Karpas-422 (cell line): ENCODE data around the gene BAG3. TPM values are rescaled to one million over a fixed set of nuclear protein-coding genes. Genes with fewer than 3 reads are reported as not detected.

Source experiments
- DNase-seq: peaks from one replicate; pipeline ENCODE4 v3.0.0-alpha.2; 2015
- H2AFZ ChIP-seq: fragments of 200-600 bp; sonication (generic); 2 replicates; pipeline ENCODE4 v1.6.1; 2014; ENCODE audit warnings: antibody characterized with exemption, low read length, mixed read lengths
- H3K27ac ChIP-seq: fragments of 200-600 bp; sonication (generic); 2 replicates; pipeline ENCODE4 v1.5.1; 2014; ENCODE audit warnings: mild to moderate bottlenecking, low read length, moderate library complexity
- H3K27me3 ChIP-seq: fragments of 200-600 bp; sonication (generic); 2 replicates; pipeline ENCODE4 v1.6.1; 2014; ENCODE audit warnings: low read length, mixed read lengths
- H3K36me3 ChIP-seq: fragments of 200-600 bp; sonication (generic); 2 replicates; pipeline ENCODE4 v1.6.1; 2014; ENCODE audit warnings: low read length, mixed read lengths; ENCODE audit not compliant: insufficient read depth
- H3K4me1 ChIP-seq: fragments of 200-600 bp; sonication (generic); 2 replicates; pipeline ENCODE4 v1.6.1; 2014; ENCODE audit warnings: mild to moderate bottlenecking, low read length, mixed read lengths
- H3K4me2 ChIP-seq: fragments of 200-600 bp; sonication (generic); 2 replicates; pipeline ENCODE4 v1.6.1; 2014; ENCODE audit warnings: low read length, low read depth, mild to moderate bottlenecking; ENCODE audit not compliant: poor library complexity, severe bottlenecking
- H3K4me3 ChIP-seq: fragments of 200-600 bp; sonication (generic); 2 replicates; pipeline ENCODE4 v1.5.1; 2014; ENCODE audit warnings: mild to moderate bottlenecking, antibody characterized with exemption, low read length, mixed read lengths
- H3K79me2 ChIP-seq: fragments of 200-600 bp; sonication (generic); 2 replicates; pipeline ENCODE4 v1.6.1; 2014; ENCODE audit warnings: mild to moderate bottlenecking, low read length, mixed read lengths
- H3K9ac ChIP-seq: fragments of 200-600 bp; sonication (generic); 2 replicates; pipeline ENCODE4 v1.6.0; 2014; ENCODE audit warnings: low read length
- H3K9me2 ChIP-seq: fragments of 200-600 bp; sonication (generic), shearing (Covaris generic); replicated peaks from 2 replicates; pipeline ENCODE4 v1.6.0; 2014; ENCODE audit warnings: mild to moderate bottlenecking, low read length, moderate library complexity; ENCODE audit not compliant: insufficient read depth
- H3K9me3 ChIP-seq: fragments of 300-700, 200-600 bp; sonication (generic); 2 replicates; pipeline ENCODE4 v1.6.1; 2014; ENCODE audit warnings: low read length, mixed read lengths
- H4K20me1 ChIP-seq: fragments of 200-600 bp; sonication (generic); 2 replicates; pipeline ENCODE4 v1.6.1; 2014; ENCODE audit warnings: mild to moderate bottlenecking, antibody characterized with exemption, low read length, low read depth; ENCODE audit not compliant: insufficient read depth
- total RNA-seq: library from RNA; depleted of rRNA; stranded (reverse); fragments of >200 nt; shearing (Covaris generic); gene quantifications from 2 replicates; pipeline ENCODE4 v1.2.3, GENCODE V29; 2014; ENCODE audit warnings: low replicate concordance

Gene BAG3
- total RNA-seq, 1 experiment from 2014 or later = 1.4 TPM

DNA sequence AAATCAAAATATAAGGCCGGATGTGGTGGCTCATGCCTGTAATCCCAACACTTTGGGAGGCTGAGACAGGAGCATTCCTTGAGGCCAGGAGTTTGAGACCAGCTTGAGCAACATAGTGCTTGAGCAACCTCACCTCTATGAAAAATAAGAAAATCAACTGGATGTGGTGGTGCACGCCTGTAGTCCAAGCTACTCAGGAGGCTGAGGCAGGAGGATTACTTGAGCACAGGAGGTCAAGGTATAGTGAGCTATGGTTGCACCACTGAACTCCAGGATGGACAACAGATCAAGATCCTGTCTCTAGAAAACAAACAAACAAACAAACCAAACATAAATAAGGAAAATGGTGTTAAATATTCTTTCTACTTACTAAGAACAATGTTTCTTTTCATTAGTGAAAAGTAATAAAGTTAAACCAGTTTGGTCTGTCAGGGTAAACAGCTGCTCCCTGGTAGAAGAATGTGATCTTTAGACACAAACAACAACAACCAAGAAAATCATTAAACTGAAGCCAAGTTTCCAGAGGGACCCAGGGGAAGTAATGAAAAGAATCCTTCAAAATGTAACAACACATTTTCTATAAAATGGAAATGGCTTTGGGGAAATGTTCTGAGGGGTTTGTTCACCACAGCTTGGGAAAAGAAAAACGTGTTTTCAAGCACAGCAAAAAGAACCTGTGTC lies 17.5 kb upstream of the BAG3 start:
- Histone ChIP-seq H2AFZ (no peak overlapping the region), H3K36me3 (no peaks in the 10 kb centered on the region), H3K9ac (no peak overlapping the region), H3K27ac (no peak overlapping the region), H3K4me3 (no peak overlapping the region), H3K9me3 (no peaks in the 10 kb centered on the region), H3K27me3 (no peaks in the 10 kb centered on the region), H3K4me2 (no peak overlapping the region), H3K9me2 (no peaks in the 10 kb centered on the region), H3K4me1 (peaks cover 7% of the 10 kb centered on the region), H3K79me2 (no peaks in the 10 kb centered on the region), H4K20me1 (no peaks in the 10 kb centered on the region)
- DNase-seq = no peak

DNA sequence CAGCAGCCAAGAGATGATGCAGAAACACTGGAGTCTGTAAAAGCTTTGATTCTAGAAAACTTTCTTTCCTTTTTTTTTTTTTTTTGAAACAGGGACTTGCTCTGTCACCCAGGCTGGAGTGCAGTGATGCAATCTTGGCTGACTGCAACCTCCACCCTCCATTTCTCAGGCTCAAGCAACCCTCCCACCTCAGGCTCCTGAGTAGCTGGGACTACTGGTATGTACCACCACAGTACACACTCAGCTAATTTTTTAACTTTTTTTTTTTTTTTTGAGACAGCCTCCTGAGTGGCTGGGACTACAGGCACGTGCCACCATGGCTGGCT lies 17.0 kb upstream of the BAG3 start:
- no peaks in the 10 kb centered on the region for H3K27me3 ChIP-seq
- no peak overlapping the region for H3K9ac ChIP-seq
- H3K27ac ChIP-seq = no peak overlapping the region
- no peaks in the 10 kb centered on the region for H3K36me3 ChIP-seq
- no peak for DNase-seq
- no peaks in the 10 kb centered on the region for H3K79me2 ChIP-seq
- H2AFZ ChIP-seq = no peak overlapping the region
- H3K9me2 ChIP-seq = no peaks in the 10 kb centered on the region
- H3K4me1 ChIP-seq = peaks cover 7% of the 10 kb centered on the region
- H3K4me3 ChIP-seq = no peak overlapping the region
- no peaks in the 10 kb centered on the region for H4K20me1 ChIP-seq
- no peaks in the 10 kb centered on the region for H3K9me3 ChIP-seq
- no peak overlapping the region for H3K4me2 ChIP-seq

DNA sequence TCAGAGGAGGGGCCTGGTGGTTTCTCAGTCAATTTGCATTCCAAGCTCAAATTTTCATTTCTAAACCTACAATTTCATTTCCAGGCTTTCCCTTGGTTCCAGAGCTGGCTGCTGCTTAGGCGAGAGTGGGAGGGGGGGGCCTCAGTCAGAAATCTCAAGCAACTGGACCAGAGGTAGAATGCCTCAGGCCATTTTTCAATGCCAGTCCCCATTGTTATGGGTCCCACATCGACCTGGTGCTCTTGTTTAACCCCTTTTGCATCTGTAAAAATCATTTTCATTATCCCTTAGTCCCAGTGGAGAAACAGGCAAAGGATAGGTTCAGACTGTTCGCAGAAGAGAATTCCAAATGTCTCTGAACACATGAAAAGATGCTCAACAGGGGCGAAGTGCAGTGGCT lies 13.5 kb upstream of the BAG3 start:
- no peak overlapping the region for H3K4me2 ChIP-seq
- H3K36me3 ChIP-seq = no peaks in the 10 kb centered on the region
- H2AFZ ChIP-seq = no peak overlapping the region
- H3K79me2 ChIP-seq = no peaks in the 10 kb centered on the region
- DNase-seq = no peak
- H3K4me1 ChIP-seq = peaks cover 7% of the 10 kb centered on the region
- no peaks in the 10 kb centered on the region for H3K9me3 ChIP-seq
- H3K9ac ChIP-seq = no peak overlapping the region
- H3K27me3 ChIP-seq = no peaks in the 10 kb centered on the region
- no peak overlapping the region for H3K27ac ChIP-seq
- H4K20me1 ChIP-seq = no peaks in the 10 kb centered on the region
- H3K9me2 ChIP-seq = no peaks in the 10 kb centered on the region
- no peak overlapping the region for H3K4me3 ChIP-seq

DNA sequence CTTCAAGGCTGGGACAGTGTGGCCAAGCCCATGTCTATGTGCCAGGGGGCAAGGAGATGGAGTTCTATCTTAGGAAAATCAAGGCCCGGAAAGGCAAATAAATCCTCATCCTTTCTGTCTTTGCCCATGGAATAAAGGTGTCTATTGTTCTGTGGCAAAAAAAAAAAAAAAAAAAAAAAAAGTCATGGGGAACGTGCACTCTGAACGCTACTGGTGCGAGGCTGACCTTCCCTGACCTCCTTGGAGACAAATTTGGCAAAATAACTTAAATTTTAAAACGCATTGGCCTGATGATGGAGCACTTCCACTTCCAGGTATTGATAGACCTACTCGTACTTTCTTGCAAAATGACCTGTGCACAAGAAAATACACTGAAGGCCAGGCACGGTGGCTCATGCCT lies 12.2 kb upstream of the BAG3 start:
- Histone ChIP-seq H4K20me1 (no peaks in the 10 kb centered on the region), H3K36me3 (no peaks in the 10 kb centered on the region), H2AFZ (no peak overlapping the region), H3K9me2 (no peaks in the 10 kb centered on the region), H3K9me3 (no peaks in the 10 kb centered on the region), H3K4me3 (no peak overlapping the region), H3K4me1 (peaks cover 7% of the 10 kb centered on the region), H3K9ac (no peak overlapping the region), H3K79me2 (no peaks in the 10 kb centered on the region), H3K27me3 (no peaks in the 10 kb centered on the region), H3K4me2 (no peak overlapping the region), H3K27ac (no peak overlapping the region)
- no peak for DNase-seq

DNA sequence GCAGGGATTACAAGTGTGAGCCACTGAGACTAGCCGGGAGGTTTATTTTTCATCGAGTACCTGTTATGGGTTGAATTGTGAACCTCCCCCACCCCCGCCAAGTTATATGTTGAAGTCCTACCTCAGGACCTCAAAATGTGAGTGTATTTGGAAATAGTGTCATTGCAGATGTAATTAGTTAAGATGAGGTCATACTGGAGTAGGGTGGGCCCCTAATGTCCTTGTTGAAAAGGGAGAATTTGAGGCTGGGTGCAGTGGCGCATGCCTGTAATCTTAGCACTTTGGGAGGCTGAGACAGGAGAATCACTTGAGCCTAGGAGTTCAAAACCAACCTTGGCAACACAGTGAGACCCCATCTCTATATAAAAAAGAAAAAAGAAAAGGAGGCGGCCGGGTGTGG lies 10.8 kb upstream of the BAG3 start:
- H3K4me1 ChIP-seq = peaks cover 7% of the 10 kb centered on the region
- no peak overlapping the region for H3K4me2 ChIP-seq
- DNase-seq = no peak

DNA sequence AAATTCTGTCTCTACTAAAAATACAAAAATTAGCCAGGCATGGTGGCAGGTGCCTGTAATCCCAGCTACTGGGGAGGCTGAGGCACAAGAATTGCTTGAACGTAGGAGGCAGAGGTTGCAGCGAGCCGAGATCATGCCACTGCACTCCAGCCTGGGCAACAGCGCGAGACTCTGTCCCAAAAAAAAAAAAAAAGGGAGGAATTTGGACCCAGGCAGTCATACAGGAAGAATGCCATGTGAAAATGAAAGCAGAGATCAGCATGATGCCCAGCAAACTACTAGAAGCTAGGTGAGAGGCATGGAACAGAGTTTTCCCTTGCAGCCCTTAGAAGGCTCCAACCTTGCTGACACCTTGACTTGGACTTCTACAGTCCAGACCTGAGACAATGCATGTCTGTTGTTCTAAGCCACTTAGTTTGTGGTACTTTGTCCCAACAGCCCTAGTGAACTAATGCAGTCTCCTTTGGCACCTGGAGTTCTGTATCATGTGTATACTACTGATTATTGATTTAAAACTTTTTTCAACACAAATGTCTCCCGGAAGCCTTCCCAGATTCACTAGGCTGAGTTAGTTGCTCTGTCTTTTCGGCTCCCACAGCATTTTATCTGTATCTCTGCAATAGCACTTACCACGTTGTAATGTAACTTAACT lies 10.2 kb upstream of the BAG3 start:
- Histone ChIP-seq H3K9ac (no peak overlapping the region), H3K9me3 (peaks cover 7% of the 10 kb centered on the region), H3K36me3 (no peaks in the 10 kb centered on the region), H3K27me3 (0 out of 2 replicates have a peak, but pooled peaks cover 4% of the 10 kb centered on the region), H3K27ac (no peak overlapping the region), H3K9me2 (no peaks in the 10 kb centered on the region), H2AFZ (no peak overlapping the region), H3K4me1 (peaks cover 7% of the 10 kb centered on the region), H3K4me3 (no peak overlapping the region), H3K79me2 (no peaks in the 10 kb centered on the region), H3K4me2 (no peak overlapping the region), H4K20me1 (no peaks in the 10 kb centered on the region)
- DNase-seq = no peak

More for the DNA sequence above, 10.8 kb upstream of the BAG3 start:
- Histone ChIP-seq H3K9me2 (no peaks in the 10 kb centered on the region), H3K9me3 (peaks cover 7% of the 10 kb centered on the region), H2AFZ (no peak overlapping the region), H3K4me3 (no peak overlapping the region), H3K9ac (no peak overlapping the region), H3K79me2 (no peaks in the 10 kb centered on the region), H3K27me3 (0 out of 2 replicates have a peak, but pooled peaks cover 4% of the 10 kb centered on the region), H4K20me1 (no peaks in the 10 kb centered on the region), H3K27ac (no peak overlapping the region), H3K36me3 (no peaks in the 10 kb centered on the region)

DNA sequence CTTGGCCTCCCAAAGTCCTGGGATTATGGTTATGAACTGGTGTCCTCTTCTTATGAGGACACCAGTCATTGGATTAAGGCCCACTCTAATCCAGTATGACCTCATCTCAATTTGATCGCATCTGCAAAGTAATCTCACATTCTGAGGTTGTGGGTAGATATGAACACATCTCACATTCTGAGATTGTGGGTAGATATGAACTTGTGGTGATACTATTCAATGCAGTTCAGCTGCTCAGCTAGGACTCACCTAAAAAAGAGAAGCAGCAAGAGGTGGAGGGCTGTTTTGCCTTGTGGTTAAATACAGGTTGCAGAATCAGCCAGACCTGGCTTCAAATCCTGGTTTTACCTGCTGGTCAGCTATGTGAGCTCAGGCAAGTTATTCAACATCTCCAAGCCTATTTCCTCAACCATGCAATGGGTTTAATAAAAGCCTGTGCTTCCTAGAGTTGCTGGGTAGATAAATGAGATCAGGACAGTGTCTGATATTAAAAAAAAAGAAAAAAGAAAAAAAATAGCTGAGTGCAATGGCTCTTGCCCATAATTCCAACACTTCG lies 8.5 kb upstream of the BAG3 start:
- no peaks in the 10 kb centered on the region for H4K20me1 ChIP-seq
- H2AFZ ChIP-seq = no peak overlapping the region
- DNase-seq = no peak
- H3K36me3 ChIP-seq = no peaks in the 10 kb centered on the region
- no peaks in the 10 kb centered on the region for H3K79me2 ChIP-seq
- peaks cover 1% of the 10 kb centered on the region for H3K4me1 ChIP-seq
- no peak overlapping the region for H3K9ac ChIP-seq
- peaks cover 7% of the 10 kb centered on the region for H3K9me3 ChIP-seq
- H3K4me2 ChIP-seq = no peak overlapping the region
- no peak overlapping the region for H3K27ac ChIP-seq
- no peak overlapping the region for H3K4me3 ChIP-seq
- 0 out of 2 replicates have a peak, but pooled peaks cover 4% of the 10 kb centered on the region for H3K27me3 ChIP-seq
- H3K9me2 ChIP-seq = no peaks in the 10 kb centered on the region

DNA sequence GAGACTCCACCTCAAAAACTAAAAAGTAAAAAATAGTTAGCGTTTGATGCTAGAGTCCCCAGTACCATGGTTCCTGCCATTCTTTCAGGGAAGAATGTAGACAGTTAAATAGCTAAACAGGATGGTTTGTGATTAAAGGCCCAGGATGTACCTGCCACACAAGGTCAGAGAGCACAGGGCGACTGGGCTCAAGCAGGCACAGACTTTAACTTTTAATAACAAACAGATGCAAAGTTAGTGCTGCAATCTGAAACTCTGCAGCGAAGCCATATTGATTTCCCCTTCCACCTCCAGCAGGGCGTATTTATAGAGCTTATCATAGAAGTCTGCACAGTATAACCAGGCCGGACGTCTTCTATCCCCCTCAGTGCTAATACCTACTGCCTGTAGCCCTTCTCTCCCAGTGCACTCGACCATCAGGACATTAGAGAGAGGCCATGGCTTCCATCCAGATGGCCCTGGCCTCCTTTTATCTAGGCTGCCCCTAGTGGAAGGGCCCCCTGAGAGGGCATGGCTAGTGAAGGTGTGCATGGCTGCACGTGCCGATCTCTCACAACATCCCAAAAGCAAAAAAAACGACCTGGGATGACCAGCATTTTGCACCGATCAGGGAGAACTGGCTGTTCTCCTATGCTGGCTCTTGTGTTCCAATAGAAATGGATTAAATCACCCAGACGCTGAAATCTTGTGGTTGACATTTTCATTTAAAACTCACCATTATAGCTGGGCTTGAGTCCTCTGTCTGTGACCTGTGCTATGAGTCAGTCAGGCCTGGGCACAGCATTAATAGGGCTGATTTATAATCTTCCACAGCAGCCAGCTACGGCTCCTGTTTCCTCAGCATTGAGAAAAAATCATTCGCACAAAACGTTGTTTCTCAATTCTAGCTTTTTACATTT lies 7.6 kb upstream of the BAG3 start:
- no peak overlapping the region for H2AFZ ChIP-seq

More for the DNA sequence above, 7.6 kb upstream of the BAG3 start:
- Histone ChIP-seq H3K79me2 (no peaks in the 10 kb centered on the region), H3K4me1 (no peaks in the 10 kb centered on the region), H3K36me3 (no peaks in the 10 kb centered on the region), H3K9me3 (peaks cover 7% of the 10 kb centered on the region), H4K20me1 (no peaks in the 10 kb centered on the region), H3K9ac (no peak overlapping the region), H3K9me2 (no peaks in the 10 kb centered on the region), H3K4me3 (no peak overlapping the region), H3K27me3 (0 out of 2 replicates have a peak, but pooled peaks cover 4% of the 10 kb centered on the region), H3K4me2 (no peak overlapping the region), H3K27ac (no peak overlapping the region)
- DNase-seq = no peak
